Heart left ventricle (tissue), 16 donors: ENCODE results near the gene FSTL4. TPM values are rescaled to one million over a fixed set of nuclear protein-coding genes. Genes with fewer than 3 reads are reported as not detected.

Source experiments
- ATAC-seq, 4 donors: fragments of 200-7000 bp; cut with Tn5 transposase; one replicate each; pipeline ENCODE4 v1.9.1; 2020 to 2022; ENCODE audit warnings: moderate library complexity in 4 of 4, mild to moderate bottlenecking in 3 of 4, moderate number of reproducible peaks in 1 of 4
- DNase-seq, 5 donors: peaks; one replicate each; pipeline ENCODE4 v3.0.0-alpha.2; 2020
- H3K27ac ChIP-seq, 12 donors: fragments of 200-600 bp; sonication (generic) in 4 of 12; one replicate each; pipeline versions ENCODE4 v1.5.0 to v1.8.0; 2016 to 2022; ENCODE audit warnings: mild to moderate bottlenecking in 2 of 12
- H3K27me3 ChIP-seq, 9 donors: fragments of 200-600 bp; sonication (generic) in 2 of 9; one replicate each; pipeline versions ENCODE4 v1.5.1 to v1.8.0; 2016 to 2022; ENCODE audit warnings: mild to moderate bottlenecking in 3 of 9
- H3K36me3 ChIP-seq, 9 donors: fragments of 200-600 bp; sonication (generic) in 2 of 9; one replicate each; pipeline versions ENCODE4 v1.5.0 to v1.8.0; 2018 to 2022; ENCODE audit warnings: mild to moderate bottlenecking in 2 of 9
- H3K4me1 ChIP-seq, 12 donors: fragments of 200-600 bp; sonication (generic) in 4 of 12; one replicate each; pipeline versions ENCODE4 v1.5.0 to v1.8.0; 2016 to 2022; ENCODE audit warnings: mild to moderate bottlenecking in 3 of 12
- H3K4me3 ChIP-seq, 12 donors: fragments of 200-600 bp; sonication (generic) in 4 of 12; one replicate each; pipeline versions ENCODE4 v1.5.0 to v1.8.0; 2017 to 2022; ENCODE audit warnings: mild to moderate bottlenecking in 9 of 12, moderate library complexity in 4 of 12
- H3K9me3 ChIP-seq, 12 donors: fragments of 200-600 bp; sonication (generic) in 4 of 12; one replicate each; pipeline versions ENCODE4 v1.5.0 to v1.8.0; 2016 to 2022; ENCODE audit warnings: mild to moderate bottlenecking in 1 of 12
- POLR2A ChIP-seq, 2 donors: fragments of 450-650 bp; IDR thresholded peaks; one replicate each; pipeline ENCODE4 v1.6.1; 2017; ENCODE audit warnings: antibody characterized with exemption in 2 of 2, mild to moderate bottlenecking in 2 of 2, moderate library complexity in 2 of 2
- WGBS, 4 donors: extraction: QIAGEN DNeasy Blood & Tissue Kit in 2 of 4; methylation state at CpG; one replicate each; pipeline versions ENCODE4 v1.1.5 to v1.1.7; 2013 to 2018; 5-methylcytosine and 5-hydroxymethylcytosine counted together
- intact Hi-C, 10 donors: fragments of 100-400 bp; cut with DNase I; formaldehyde crosslinking; loops; one replicate each; pipeline versions ENCODE4 v1.11.1 to v1.14.2; 2022
- polyA plus RNA-seq, 2 donors: library from polyadenylated mRNA; stranded (reverse); fragments of 200-250 nt; gene quantifications; one replicate each; pipeline ENCODE4 v1.2.3, GENCODE V29; 2013
- total RNA-seq, 9 donors: library from RNA; depleted of rRNA in 2 of 9; stranded (reverse); fragments of >200 nt in 2 of 9; fragmentation: NEBNext Ultra II Directional in 3 of 9; extraction: Animal tissue kit (Norgen Biotek cat#: 25700) in 3 of 9; gene quantifications; one replicate each; pipeline versions ENCODE4 v1.1.0 to v1.2.4, GENCODE V29; 2016 to 2023
- TF ChIP-seq, protein P1 (sequence below), 12 donors: fragments of 200-600 bp; sonication (generic) in 4 of 12; IDR thresholded peaks; one replicate each; pipeline versions ENCODE4 v1.5.0 to v1.8.0; 2018 to 2022; ENCODE audit warnings: antibody characterized with exemption in 12 of 12, mild to moderate bottlenecking in 5 of 12
- donor health status: ischemic (EF 13 %, LVEDD 7.1; RV severe dilation, severe dysfunction).
- donor health status: healthy with polysubstance abuse.
- donor health status: DM: no; HTN: yes; CAD: no.
- donor health status: DM: no; HTN: no; CAD: no.
- donor health status: ischemic (EF 25% LVEDD 6.9; RV normal size, moderate dysfunction).
- donor health status: ischemic (EF 25% LVEDD 5.7; RV mildly dilated, moderate dysfunction).
- donor health status: healthy.
- donor health status: DM: yes; HTN: yes; CAD: no.
- donor health status: ischemic (EF 35%, LVEDD 5.7; RV mildly dilated, moderate dysfunction).
- donor health status: nonischemic (EF 11% LVEDD 7.7; RV severe dilation, severe dysfunction).
- donor health status: DM: yes; HTN: yes; CAD: no.
- donor health status: PGD.
- donor health status: ischemic (EF 29% LVEDD 5.4; RV normal size, mild dysfunction).
- donor health status: nonischemic (EF 23%, LVEDD 6.1; RV moderate dilation, normal function).

FSTL4 gene
- total and polyA plus RNA-seq, 11 donors = 0.01 to 0.39 (median 0.17) TPM; not detected in 6

GRCh38 chr5:133340002-133340755, 272.2 kb downstream of the FSTL4 start:
- H3K27me3 ChIP-seq = peaks cover 0 to 6% (median 0%) of the 10 kb centered on the region in 9 donors
- H3K4me3 ChIP-seq = no peak overlapping the region
- DNase-seq (no peak), ATAC-seq (no peak)
- no peak for TF ChIP-seq POLR2A (IDR thresholded peaks at IDR 0.05)
- TF ChIP-seq, protein P1, sequence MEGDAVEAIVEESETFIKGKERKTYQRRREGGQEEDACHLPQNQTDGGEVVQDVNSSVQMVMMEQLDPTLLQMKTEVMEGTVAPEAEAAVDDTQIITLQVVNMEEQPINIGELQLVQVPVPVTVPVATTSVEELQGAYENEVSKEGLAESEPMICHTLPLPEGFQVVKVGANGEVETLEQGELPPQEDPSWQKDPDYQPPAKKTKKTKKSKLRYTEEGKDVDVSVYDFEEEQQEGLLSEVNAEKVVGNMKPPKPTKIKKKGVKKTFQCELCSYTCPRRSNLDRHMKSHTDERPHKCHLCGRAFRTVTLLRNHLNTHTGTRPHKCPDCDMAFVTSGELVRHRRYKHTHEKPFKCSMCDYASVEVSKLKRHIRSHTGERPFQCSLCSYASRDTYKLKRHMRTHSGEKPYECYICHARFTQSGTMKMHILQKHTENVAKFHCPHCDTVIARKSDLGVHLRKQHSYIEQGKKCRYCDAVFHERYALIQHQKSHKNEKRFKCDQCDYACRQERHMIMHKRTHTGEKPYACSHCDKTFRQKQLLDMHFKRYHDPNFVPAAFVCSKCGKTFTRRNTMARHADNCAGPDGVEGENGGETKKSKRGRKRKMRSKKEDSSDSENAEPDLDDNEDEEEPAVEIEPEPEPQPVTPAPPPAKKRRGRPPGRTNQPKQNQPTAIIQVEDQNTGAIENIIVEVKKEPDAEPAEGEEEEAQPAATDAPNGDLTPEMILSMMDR (IDR thresholded peaks at IDR 0.05) = no peak
- WGBS, 4 donors = 80 to 94% (median 85%) methylated on average over 6 of the region's 6 CpGs
- no peaks in the 10 kb centered on the region for H3K9me3 ChIP-seq
- no peak overlapping the region for H3K27ac ChIP-seq
- intact Hi-C loops = no loop called here
- no peaks in the 10 kb centered on the region for H3K36me3 ChIP-seq
- H3K4me1 ChIP-seq = no peaks in the 10 kb centered on the region

DNA sequence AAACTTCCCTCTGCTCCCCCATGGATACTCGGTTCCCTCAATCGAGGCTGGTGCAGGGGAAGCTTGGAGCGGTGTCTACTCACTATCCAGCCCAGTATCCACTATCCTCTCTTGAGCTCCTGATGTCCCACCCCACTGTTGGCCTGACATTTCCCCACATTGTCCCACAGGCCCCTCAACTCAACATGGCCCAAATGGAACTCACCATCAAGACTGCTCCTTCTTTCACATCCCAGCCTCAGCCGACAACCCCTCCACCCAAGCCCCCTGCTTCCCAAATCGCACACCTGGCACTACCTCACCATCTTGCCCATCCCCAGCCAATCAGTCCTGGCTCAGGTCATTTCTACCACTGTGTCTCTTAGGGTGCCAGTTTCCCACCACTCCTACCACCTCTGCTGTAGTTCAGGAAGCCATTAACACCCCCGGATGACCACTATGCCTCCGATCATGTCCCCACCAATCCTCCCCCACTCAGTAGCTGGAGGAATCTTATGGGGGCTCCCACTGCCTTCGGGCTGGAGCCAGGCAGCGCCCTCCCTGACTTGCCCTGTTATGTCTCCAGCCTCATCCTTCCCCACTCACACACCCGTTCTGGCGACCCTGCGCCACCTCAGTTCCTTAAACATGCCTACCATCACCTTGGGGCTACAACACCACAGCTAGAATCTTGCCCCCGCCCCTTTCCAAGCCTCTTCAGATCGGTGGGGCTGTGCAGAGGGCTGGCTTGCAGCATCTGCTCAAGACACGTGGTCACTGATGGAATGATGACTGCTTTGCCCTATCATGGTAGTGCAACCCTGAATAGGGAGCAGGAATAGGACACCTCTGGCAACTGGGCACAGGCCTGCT, 273.6 kb downstream of the FSTL4 start:
- ATAC-seq (no peak), DNase-seq (no peak)
- 89 to 92% (median 90%) methylated on average over 15 of the region's 15 CpGs for WGBS, 4 donors
- Histone ChIP-seq H3K27me3 (peaks cover 0 to 7% (median 0%) of the 10 kb centered on the region in 9 donors), H3K4me1 (no peaks in the 10 kb centered on the region), H3K36me3 (no peaks in the 10 kb centered on the region), H3K9me3 (no peaks in the 10 kb centered on the region), H3K4me3 (no peak overlapping the region), H3K27ac (no peak overlapping the region)
- intact Hi-C loops = no loop called here
- TF ChIP-seq, protein P1 (IDR thresholded peaks at IDR 0.05) = no peak
- TF ChIP-seq POLR2A (IDR thresholded peaks at IDR 0.05) = no peak

DNA sequence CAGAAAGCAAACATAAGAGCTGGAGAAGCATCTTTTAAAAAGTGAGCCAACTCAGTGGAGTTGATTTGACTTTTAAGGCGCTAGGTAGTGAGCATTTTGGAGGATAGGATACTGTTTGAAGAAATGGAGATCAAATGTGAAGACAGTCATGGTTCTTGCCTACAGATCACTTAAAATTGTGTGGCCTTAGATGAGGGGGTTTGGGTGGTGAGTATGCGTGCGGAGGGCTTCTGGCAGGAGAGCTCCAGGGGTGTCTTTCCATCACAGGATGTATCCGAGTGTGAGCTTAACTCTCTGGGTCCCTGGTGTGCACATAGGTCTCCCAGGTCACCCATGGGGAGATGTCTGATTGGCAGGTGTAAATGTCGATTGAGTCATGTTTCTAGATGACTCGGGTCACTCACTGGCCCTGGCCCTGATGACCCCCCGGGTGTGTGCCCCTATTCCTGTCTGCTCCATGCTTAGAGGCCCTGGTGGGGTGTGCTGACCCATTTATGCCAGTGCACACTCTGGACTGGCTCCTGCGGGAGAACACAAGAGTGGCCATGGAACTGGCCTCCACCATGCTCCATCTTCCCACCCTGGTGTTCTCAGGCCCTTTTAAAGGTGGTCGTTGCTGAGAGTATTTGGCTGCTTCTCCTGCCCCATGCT, 274.4 kb downstream of the FSTL4 start:
- H3K27me3 ChIP-seq = peaks cover 0 to 7% (median 0%) of the 10 kb centered on the region in 9 donors
- no peaks in the 10 kb centered on the region for H3K9me3 ChIP-seq
- intact Hi-C loops = no loop called here
- ATAC-seq (no peak), DNase-seq (no peak)
- WGBS, 4 donors = 87 to 93% (median 89%) methylated on average over 6 to 9 of the region's 9 CpGs
- no peak overlapping the region for H3K4me3 ChIP-seq
- no peaks in the 10 kb centered on the region for H3K36me3 ChIP-seq
- H3K27ac ChIP-seq = no peak overlapping the region
- no peaks in the 10 kb centered on the region for H3K4me1 ChIP-seq
- TF ChIP-seq POLR2A (IDR thresholded peaks at IDR 0.05) = no peak
- TF ChIP-seq, protein P1 (IDR thresholded peaks at IDR 0.05) = no peak

GRCh38 chr5:133336969-133337410, 275.4 kb downstream of the FSTL4 start:
- intact Hi-C loops = no loop called here
- Histone ChIP-seq H3K4me1 (no peaks in the 10 kb centered on the region), H3K27me3 (peaks cover 0 to 7% (median 0%) of the 10 kb centered on the region in 9 donors), H3K4me3 (no peak overlapping the region), H3K36me3 (no peaks in the 10 kb centered on the region), H3K27ac (no peak overlapping the region), H3K9me3 (no peaks in the 10 kb centered on the region)
- TF ChIP-seq, protein P1 (IDR thresholded peaks at IDR 0.05) = no peak
- no peak for TF ChIP-seq POLR2A (IDR thresholded peaks at IDR 0.05)
- DNase-seq (no peak), ATAC-seq (no peak)
- WGBS, 4 donors = 86 to 94% (median 93%) methylated on average over 8 to 12 of the region's 12 CpGs
